Activated CD8-positive, alpha-beta memory T cell treated with anti-CD3 and anti-CD28 coated beads, Interleukin-2, amount 50 U/mL, for 48 hours (primary cell): Measurements from ENCODE around the gene PLIN5.

Experiments used
- DNase-seq: peaks from one replicate; pipeline ENCODE4 v3.0.0-alpha.2; 2020

The PLIN5 gene

GRCh38 chr19:4521170-4521887 lies 13.7 kb downstream of the PLIN5 start:
- no peak for DNase-seq

- no peak for DNase-seq
These were observed 15.3 kb downstream of the PLIN5 start for GRCh38 chr19:4519521-4520277.

DNA sequence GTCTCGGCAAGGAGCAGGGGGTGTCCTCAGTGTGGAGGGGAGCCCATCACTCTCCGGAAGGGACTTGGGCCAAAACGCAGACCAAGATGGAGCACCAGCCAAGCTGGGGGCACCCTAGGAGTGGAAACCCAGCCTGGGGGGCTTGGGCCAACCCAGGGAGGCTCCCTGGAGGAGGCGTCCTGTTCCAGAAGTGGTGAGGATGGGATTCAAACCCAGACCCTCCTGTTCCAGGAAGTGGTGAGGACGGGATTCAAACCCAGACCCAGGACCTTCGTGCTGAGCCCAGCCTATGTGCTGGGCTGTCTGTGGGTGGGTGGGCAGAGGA lies 15.9 kb downstream of the PLIN5 start:
- no peak for DNase-seq

- DNase-seq: no peak
These were observed 16.5 kb downstream of the PLIN5 start, which contains the start of gene PLIN4 for GRCh38 chr19:4518345-4519171. TSS of gene PLIN4 (minus strand) at chr19:4518486. CDS start at chr19:4518272, 214 bp downstream.

- no peak for DNase-seq
These were observed 17.5 kb downstream of the PLIN5 start for GRCh38 chr19:4517451-4518057.

GRCh38 chr19:4516939-4517300 lies 18.1 kb downstream of the PLIN5 start:
- DNase-seq: no peak

GRCh38 chr19:4516199-4516938 lies 18.7 kb downstream of the PLIN5 start:
- no peak for DNase-seq

DNA sequence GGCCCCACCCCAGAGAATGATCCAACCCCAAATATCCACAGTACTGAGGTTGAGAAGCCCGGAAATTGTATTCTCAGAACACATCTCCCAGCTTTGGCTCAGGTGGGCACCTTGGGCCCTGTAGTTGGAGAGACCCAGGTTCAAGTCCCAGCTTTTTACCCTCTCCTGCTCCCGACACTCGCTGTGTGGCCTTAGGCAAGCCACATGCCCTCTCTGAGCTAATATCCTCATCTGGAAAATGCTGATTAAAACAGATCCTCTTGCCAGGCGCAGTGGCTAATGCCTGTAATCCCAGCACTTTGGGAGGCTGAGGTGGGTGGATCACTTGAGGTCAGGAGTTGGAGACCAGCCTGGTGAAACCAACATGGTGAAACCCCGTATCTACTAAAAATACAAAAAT lies 19.3 kb downstream of the PLIN5 start:
- DNase-seq: no peak

- DNase-seq: no peak
These were observed 21.8 kb downstream of the PLIN5 start for GRCh38 chr19:4513248-4513647.

GRCh38 chr19:4512070-4512469 lies 23.0 kb downstream of the PLIN5 start:
- DNase-seq: no peak

DNA sequence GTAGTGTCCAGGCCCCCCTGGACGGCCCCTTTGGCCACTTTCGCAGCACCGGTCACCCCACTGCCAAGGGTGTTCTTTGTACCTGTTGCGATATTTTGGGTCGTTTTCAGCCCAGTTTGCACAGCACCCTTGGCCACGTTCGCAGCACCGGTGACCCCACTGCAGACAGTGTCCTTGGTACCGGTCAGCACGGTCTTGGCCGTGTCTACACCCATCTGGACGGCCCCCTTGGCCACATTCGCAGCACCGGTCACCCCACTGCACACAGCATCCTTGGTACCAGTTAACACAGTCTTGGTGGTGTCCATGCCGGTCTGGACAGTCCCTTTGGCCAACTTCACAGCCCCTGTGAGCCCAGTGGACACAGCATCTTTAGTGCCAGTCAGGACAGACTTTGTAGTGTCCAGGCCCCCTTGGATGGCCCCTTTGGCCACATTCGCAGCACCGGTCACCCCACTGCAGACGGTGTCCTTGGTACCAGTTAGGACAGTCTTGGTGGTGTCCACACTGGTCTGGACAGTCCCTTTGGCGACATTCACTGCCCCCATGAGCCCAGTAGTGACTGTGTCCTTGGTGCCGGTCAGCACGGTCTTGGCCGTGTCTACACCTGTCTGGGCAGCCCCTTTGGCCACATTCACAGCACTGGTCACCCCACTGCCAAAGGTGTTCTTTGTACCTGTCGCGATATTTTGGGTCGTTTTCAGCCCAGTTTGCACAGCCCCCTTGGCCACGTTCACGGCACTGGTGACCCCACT lies 23.5 kb downstream of the PLIN5 start:
- DNase-seq: no peak

GRCh38 chr19:4510435-4511255 lies 24.4 kb downstream of the PLIN5 start:
- DNase-seq: no peak

GRCh38 chr19:4508698-4509097 lies 26.3 kb downstream of the PLIN5 start:
- DNase-seq: no peak

DNA sequence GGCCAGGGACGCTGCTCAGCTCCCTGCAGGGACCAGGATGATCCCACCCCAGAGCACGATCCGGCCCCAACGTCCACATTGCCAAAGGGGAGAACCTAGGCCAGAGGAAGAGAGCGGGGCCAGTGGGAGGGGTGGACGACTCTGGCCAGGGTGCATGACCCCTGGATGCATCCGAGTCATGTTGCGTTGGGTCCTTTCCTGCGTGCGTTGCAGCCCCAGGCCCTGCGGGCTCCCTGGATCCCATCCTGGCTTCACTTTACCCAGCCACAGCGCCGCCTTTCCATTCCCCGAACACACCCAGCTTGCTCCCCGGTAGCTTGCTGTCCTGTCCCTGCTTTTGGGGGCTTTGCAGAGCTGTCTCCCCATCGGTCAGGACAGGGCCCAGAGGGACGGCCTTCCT lies 27.2 kb downstream of the PLIN5 start:
- DNase-seq: no peak

DNA sequence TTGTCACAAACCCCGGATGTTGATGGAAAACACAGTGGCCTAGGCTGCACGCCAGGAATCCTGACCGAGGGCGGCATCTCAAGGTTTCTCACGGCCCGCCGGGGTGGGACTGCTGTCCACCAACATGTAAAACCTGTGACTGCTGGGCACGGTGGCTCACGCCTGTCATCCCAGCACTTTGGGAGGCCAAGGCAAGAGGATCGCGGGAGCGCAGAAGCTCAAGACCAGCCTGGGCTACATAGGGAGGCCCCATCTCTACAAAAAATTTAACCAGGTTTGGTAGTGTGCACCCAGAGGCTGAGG lies 27.9 kb downstream of the PLIN5 start:
- no peak for DNase-seq

GRCh38 chr19:4506449-4507149 lies 28.4 kb downstream of the PLIN5 start:
- DNase-seq: no peak

GRCh38 chr19:4505570-4506448 lies 29.2 kb downstream of the PLIN5 start:
- no peak for DNase-seq

DNA sequence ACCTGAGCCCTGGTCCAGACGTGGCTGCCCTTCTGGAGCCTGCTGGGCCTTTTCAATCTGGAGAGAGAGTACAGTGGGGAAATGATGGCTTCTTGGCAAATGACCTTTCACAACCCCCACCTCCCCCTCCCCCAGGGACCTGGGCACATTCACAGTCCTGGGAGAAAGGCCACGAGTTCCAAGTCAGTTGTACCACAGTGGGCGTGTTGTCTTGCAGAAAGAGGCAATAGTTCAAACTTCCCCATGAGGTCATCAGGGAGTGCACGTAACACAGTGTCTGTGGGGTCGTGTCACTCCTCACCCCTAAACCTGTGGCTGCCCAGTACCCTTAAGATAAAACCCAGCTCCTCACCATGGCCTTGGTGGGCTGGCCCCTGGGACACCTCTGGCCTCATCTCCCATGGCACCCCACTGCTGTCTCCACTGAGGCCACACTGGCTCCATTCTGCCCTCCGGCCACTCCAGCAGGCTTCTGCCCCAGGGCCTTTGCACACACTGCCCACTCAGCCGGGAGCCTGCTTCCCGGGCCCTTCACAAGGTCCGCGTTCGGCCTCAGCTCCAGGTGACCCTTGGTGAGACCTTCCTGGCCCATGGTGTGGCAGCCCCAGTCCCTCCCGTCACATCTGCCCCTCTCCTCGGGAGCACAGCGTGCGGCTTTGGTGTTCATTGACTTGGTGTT lies 30.0 kb downstream of the PLIN5 start:
- DNase-seq: no peak

DNA sequence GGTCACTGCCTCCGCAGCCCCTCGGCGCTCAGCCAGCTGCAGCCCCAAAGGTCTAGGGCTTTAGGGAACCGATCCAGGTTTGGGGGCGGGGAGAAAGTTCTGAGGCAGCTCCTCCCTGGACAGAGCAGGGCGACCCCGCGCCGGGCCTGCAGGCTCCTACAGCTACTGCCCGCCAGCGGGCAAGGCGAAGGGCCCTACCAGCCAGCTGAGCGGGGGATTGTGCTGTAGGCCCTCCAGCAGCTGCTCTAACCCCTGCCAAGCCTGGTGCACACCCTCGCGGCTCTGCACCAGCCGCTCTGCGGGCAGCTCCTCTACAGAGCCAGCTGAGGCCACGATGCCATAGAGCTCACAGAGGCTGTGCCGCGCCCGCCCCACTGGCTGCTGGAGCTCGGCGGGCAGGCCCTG lies 30.7 kb downstream of the PLIN5 start:
- DNase-seq: no peak
